ENCODE data around the gene VAPA.

- TF ChIP-seq STAT1 (conservative IDR thresholded peaks at IDR 0.05) (no peak), CTCF (IDR thresholded peaks at IDR 0.05 in 2 of 3, conservative IDR thresholded peaks at IDR 0.05 in 1 of 3; ENCODE audit: control insufficient read depth in 2 of 3, extremely low read depth in 1 of 3, insufficient read depth in 1 of 3, low read depth in 3 of 3, low read length in 3 of 3) (no peak), EZH2 (IDR thresholded peaks at IDR 0.05; ENCODE audit: borderline replicate concordance, control insufficient read depth, low read depth, low read length) (no peak), NR2F1 (conservative IDR thresholded peaks at IDR 0.05) (no peak), POLR2A (IDR thresholded peaks at IDR 0.05; ENCODE audit: low read depth, low read length) (no peak), TARDBP (IDR thresholded peaks at IDR 0.05; ENCODE audit: borderline replicate concordance) (no peak), ZNF592 (IDR thresholded peaks at IDR 0.05) (no peak), REST (IDR thresholded peaks at IDR 0.05; ENCODE audit: low read depth, low read length) (no peak), ATF2 (IDR thresholded peaks at IDR 0.05; ENCODE audit: low read length) (no peak), ESRRA (IDR thresholded peaks at IDR 0.05; ENCODE audit: low read length) (no peak), MXI1 (IDR thresholded peaks at IDR 0.05; ENCODE audit: low read depth, low read length) (no peak), ZNF274 (IDR thresholded peaks at IDR 0.05; ENCODE audit: insufficient read depth, insufficient read length) (no peak)
Observed at GRCh38 chr18:9959564-9959963, 45.7 kb downstream of the VAPA start.

Data from GM12878 (cell line).